ENCODE measurements around the gene CIRBP. TPM values are rescaled to one million over a fixed set of nuclear protein-coding genes. Genes with fewer than 3 reads are reported as not detected.

CIRBP gene
- total and polyA plus RNA-seq, 2 of the 13 experiments (the other 11 are each of a cell fraction or from before 2014, with no cell fraction given) = 133 to 140 TPM

DNA sequence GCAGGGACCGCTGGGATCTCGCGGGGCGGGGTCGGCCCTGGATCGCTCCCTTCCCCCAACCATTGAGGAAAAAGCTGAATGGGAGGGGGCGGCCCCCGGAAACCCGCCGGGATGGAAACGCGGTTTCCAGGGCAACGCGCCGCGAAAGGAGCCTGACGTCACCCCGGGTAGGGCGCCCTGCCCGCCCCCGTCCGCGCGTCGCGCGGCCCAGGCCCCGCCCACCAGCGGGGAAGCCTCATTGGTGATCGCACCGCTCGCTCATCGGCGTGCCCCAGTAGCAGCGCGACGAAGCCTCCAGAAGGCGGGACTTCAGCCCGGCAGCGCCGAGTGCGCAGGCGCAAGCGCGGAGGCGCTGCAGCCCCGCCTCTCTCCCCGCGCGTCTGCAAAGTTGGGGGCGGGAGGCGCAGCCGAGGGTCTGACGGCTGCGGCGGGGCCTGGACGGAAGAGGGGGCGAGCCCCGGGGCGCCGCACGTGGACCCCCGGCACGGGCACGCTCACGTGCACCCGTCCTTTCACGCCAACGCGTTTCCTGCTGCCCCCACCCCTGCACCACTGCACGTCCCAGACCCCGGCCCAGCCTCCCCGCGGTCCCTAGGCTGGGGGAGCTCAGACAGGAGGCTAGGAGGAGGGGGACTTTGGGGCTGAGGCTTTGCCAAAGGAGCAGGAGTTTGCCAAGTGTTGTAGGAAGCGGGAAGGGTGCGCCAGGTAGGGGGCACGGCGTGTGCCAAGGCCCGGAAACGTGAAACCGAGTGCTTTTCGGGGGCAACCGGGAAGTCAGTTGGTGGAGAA is 8.2 kb upstream of the CIRBP start (continued):
- TF ChIP-seq CREM (IDR thresholded peaks at IDR 0.05) = 0 out of 2 replicates have a peak, but pooled peaks have one; percentile 37
- no peak for TF ChIP-seq CREM (CRISPR knock-in tag; IDR thresholded peaks at IDR 0.05)
- TF ChIP-seq MAFF (IDR thresholded peaks at IDR 0.05; ENCODE audit: low read depth, low read length) = no peak
- TF ChIP-seq, protein P1, sequence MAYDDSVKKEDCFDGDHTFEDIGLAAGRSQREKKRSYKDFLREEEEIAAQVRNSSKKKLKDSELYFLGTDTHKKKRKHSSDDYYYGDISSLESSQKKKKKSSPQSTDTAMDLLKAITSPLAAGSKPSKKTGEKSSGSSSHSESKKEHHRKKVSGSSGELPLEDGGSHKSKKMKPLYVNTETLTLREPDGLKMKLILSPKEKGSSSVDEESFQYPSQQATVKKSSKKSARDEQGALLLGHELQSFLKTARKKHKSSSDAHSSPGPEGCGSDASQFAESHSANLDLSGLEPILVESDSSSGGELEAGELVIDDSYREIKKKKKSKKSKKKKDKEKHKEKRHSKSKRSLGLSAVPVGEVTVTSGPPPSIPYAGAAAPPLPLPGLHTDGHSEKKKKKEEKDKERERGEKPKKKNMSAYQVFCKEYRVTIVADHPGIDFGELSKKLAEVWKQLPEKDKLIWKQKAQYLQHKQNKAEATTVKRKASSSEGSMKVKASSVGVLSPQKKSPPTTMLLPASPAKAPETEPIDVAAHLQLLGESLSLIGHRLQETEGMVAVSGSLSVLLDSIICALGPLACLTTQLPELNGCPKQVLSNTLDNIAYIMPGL (CRISPR knock-in tag; IDR thresholded peaks at IDR 0.05; ENCODE audit: borderline replicate concordance in 1 of 2, low read depth in 1 of 2) = no peak; a peak in 1 of 4 replicates
- TF ChIP-seq, protein P2, sequence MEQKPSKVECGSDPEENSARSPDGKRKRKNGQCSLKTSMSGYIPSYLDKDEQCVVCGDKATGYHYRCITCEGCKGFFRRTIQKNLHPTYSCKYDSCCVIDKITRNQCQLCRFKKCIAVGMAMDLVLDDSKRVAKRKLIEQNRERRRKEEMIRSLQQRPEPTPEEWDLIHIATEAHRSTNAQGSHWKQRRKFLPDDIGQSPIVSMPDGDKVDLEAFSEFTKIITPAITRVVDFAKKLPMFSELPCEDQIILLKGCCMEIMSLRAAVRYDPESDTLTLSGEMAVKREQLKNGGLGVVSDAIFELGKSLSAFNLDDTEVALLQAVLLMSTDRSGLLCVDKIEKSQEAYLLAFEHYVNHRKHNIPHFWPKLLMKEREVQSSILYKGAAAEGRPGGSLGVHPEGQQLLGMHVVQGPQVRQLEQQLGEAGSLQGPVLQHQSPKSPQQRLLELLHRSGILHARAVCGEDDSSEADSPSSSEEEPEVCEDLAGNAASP (CRISPR knock-in tag; IDR thresholded peaks at IDR 0.05; ENCODE audit: borderline replicate concordance) = no peak
- TF ChIP-seq ZMAT3 (CRISPR knock-in tag; conservative IDR thresholded peaks at IDR 0.05) = no peak; the same call in 1 of the 2 replicates
- TF ChIP-seq, protein P3, sequence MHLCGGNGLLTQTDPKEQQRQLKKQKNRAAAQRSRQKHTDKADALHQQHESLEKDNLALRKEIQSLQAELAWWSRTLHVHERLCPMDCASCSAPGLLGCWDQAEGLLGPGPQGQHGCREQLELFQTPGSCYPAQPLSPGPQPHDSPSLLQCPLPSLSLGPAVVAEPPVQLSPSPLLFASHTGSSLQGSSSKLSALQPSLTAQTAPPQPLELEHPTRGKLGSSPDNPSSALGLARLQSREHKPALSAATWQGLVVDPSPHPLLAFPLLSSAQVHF (CRISPR knock-in tag; IDR thresholded peaks at IDR 0.05) = peak; percentile 23; the same call in 1 of the 2 replicates
- no peak for TF ChIP-seq ZNF460 (CRISPR knock-in tag; IDR thresholded peaks at IDR 0.05; ENCODE audit: borderline replicate concordance)
- TF ChIP-seq, protein P4, sequence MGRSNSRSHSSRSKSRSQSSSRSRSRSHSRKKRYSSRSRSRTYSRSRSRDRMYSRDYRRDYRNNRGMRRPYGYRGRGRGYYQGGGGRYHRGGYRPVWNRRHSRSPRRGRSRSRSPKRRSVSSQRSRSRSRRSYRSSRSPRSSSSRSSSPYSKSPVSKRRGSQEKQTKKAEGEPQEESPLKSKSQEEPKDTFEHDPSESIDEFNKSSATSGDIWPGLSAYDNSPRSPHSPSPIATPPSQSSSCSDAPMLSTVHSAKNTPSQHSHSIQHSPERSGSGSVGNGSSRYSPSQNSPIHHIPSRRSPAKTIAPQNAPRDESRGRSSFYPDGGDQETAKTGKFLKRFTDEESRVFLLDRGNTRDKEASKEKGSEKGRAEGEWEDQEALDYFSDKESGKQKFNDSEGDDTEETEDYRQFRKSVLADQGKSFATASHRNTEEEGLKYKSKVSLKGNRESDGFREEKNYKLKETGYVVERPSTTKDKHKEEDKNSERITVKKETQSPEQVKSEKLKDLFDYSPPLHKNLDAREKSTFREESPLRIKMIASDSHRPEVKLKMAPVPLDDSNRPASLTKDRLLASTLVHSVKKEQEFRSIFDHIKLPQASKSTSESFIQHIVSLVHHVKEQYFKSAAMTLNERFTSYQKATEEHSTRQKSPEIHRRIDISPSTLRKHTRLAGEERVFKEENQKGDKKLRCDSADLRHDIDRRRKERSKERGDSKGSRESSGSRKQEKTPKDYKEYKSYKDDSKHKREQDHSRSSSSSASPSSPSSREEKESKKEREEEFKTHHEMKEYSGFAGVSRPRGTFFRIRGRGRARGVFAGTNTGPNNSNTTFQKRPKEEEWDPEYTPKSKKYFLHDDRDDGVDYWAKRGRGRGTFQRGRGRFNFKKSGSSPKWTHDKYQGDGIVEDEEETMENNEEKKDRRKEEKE (IDR thresholded peaks at IDR 0.05) = no peak
- TF ChIP-seq, protein P5, sequence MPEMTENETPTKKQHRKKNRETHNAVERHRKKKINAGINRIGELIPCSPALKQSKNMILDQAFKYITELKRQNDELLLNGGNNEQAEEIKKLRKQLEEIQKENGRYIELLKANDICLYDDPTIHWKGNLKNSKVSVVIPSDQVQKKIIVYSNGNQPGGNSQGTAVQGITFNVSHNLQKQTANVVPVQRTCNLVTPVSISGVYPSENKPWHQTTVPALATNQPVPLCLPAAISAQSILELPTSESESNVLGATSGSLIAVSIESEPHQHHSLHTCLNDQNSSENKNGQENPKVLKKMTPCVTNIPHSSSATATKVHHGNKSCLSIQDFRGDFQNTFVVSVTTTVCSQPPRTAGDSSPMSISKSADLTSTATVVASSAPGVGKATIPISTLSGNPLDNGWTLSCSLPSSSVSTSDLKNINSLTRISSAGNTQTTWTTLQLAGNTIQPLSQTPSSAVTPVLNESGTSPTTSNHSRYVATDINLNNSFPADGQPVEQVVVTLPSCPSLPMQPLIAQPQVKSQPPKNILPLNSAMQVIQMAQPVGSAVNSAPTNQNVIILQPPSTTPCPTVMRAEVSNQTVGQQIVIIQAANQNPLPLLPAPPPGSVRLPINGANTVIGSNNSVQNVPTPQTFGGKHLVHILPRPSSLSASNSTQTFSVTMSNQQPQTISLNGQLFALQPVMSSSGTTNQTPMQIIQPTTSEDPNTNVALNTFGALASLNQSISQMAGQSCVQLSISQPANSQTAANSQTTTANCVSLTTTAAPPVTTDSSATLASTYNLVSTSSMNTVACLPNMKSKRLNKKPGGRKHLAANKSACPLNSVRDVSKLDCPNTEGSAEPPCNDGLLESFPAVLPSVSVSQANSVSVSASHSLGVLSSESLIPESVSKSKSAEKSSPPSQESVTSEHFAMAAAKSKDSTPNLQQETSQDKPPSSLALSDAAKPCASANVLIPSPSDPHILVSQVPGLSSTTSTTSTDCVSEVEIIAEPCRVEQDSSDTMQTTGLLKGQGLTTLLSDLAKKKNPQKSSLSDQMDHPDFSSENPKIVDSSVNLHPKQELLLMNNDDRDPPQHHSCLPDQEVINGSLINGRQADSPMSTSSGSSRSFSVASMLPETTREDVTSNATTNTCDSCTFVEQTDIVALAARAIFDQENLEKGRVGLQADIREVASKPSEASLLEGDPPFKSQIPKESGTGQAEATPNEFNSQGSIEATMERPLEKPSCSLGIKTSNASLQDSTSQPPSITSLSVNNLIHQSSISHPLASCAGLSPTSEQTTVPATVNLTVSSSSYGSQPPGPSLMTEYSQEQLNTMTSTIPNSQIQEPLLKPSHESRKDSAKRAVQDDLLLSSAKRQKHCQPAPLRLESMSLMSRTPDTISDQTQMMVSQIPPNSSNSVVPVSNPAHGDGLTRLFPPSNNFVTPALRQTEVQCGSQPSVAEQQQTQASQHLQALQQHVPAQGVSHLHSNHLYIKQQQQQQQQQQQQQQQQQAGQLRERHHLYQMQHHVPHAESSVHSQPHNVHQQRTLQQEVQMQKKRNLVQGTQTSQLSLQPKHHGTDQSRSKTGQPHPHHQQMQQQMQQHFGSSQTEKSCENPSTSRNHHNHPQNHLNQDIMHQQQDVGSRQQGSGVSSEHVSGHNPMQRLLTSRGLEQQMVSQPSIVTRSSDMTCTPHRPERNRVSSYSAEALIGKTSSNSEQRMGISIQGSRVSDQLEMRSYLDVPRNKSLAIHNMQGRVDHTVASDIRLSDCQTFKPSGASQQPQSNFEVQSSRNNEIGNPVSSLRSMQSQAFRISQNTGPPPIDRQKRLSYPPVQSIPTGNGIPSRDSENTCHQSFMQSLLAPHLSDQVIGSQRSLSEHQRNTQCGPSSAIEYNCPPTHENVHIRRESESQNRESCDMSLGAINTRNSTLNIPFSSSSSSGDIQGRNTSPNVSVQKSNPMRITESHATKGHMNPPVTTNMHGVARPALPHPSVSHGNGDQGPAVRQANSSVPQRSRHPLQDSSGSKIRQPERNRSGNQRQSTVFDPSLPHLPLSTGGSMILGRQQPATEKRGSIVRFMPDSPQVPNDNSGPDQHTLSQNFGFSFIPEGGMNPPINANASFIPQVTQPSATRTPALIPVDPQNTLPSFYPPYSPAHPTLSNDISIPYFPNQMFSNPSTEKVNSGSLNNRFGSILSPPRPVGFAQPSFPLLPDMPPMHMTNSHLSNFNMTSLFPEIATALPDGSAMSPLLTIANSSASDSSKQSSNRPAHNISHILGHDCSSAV (CRISPR knock-in tag; IDR thresholded peaks at IDR 0.05; ENCODE audit: borderline replicate concordance) = no peak
- TF ChIP-seq SMAD9 (CRISPR knock-in tag; IDR thresholded peaks at IDR 0.05) = no peak
- TF ChIP-seq ZNF256 (CRISPR knock-in tag; conservative IDR thresholded peaks at IDR 0.05) = no peak
- no peak for TF ChIP-seq ZNF33B (CRISPR knock-in tag; IDR thresholded peaks at IDR 0.05)

Measured in HepG2 (cell line).